ENCODE results near the gene PPP1R36.
"Not testable (repeated sequence)": the region's sequence is repeated elsewhere in the genome, so short reads cannot be mapped to it uniquely, and the experiment has no call there.

Gene PPP1R36

DNA sequence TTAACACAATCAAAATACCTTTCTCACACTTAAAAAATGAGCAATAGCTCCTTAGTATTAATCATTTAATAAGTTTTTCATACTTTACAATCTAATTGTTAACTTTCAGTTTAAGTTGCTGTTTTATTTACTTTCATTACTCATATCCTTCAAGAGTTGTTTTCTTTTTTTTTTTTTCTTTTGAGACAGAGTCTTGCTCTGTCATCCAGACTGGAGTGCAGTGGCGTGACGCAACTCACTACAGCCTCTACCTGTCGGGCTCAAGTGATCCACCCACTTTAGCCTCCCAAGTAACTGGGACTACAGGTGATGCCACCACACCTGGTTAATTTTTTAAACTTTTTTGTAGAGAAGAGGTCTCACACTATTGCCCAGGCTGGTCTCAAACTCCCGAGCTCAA, 29.1 kb upstream of the PPP1R36 start:
- ATAC-seq = peak; percentile 74 to 78

DNA sequence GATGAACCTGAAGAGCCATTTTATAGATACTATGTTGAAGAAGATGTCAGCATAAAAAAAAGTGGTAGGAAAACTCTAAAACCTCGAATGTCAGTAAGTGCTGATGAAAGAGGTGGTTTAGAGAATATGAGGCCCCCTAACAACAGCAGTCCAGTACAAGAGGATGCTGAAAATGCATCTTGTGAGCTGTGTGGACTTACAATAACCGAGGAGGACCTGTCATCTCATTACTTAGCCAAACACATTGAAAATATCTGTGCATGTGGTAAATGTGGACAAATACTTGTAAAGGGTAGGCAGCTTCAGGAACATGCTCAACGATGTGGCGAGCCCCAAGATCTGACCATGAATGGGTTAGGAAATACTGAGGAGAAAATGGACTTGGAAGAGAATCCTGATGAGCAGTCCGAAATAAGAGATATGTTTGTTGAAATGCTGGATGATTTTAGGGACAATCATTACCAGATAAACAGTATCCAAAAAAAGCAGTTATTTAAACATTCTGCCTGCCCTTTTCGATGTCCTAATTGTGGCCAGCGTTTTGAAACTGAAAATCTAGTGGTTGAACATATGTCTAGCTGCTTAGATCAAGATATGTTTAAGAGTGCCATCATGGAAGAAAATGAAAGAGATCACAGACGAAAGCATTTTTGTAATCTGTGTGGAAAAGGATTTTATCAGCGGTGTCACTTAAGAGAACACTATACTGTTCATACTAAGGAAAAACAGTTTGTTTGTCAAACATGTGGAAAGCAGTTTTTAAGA, 27.0 kb upstream of the PPP1R36 start:
- no peak for ATAC-seq

DNA sequence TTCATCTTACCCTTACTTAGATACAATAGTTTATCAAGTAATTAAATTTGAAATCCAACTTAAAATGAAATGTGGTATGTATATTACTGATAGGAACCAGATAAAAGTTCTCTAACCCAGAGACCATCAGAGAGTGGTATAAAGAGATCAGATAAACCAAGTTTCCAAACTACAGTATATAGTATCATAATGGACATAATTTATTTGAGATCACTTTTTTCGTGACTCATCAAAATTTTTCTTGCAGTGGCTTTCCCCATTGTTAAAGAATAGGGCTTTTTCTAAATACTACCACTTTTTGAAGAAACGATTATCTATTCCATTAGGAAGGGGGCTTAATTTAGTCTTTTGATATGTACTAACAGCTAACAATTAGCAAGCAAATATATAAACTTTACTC, 24.4 kb upstream of the PPP1R36 start:
- no peak for ATAC-seq

DNA sequence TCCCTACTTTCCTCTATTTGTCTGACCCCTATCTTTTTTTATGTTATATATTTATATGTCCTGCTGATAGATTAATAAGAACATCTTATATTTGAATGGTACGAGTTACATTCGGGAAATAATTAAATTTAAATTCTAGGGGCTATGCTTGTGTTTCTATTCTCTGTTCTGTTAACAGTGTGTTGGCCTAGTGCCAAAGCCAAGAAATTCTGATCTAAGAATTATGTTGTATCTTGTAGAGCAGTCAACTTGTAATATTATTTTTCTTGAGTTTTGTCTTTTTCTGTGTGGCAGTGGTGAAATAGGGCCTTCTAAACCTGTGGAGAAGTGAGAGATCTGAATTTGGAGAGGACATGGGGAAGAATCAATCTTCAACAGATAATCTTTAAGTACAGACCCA, 18.2 kb upstream of the PPP1R36 start:
- no peak for ATAC-seq

DNA sequence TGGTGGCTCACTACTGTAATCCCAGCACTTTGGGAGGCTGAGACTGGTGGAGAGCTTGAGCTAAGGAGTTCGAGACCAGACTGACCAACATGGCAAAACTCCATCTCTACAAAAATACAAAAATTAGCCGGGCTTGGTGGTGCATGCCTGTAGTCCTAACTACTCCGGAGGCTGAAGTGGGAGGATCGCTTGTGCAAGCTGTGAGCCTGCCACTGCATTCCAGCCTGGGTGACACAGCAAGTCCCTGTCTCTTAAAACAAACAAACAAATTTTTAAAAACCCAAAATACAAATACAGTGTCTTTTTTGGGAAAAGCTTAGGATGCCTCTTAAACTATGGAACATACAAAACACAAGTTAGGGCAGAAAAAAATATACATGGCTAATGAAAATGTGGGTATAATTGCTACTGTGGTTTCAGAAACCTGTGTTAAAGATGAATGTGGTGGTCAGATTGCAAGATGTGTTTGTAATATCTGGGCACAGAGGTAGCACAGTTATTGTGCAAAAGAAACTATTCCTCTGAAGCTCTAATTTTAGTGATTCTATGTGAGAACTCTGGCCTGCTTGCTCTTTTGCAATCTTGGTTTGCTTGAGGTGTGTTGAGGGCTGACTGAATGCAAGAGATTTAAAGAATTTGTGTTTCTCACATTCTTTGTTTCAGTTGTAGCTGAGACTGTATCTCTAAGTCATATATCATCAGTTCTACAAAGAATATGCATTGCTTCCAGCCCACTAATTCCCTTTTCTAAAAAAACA, 13.1 kb upstream of the PPP1R36 start:
- ATAC-seq = no peak

DNA sequence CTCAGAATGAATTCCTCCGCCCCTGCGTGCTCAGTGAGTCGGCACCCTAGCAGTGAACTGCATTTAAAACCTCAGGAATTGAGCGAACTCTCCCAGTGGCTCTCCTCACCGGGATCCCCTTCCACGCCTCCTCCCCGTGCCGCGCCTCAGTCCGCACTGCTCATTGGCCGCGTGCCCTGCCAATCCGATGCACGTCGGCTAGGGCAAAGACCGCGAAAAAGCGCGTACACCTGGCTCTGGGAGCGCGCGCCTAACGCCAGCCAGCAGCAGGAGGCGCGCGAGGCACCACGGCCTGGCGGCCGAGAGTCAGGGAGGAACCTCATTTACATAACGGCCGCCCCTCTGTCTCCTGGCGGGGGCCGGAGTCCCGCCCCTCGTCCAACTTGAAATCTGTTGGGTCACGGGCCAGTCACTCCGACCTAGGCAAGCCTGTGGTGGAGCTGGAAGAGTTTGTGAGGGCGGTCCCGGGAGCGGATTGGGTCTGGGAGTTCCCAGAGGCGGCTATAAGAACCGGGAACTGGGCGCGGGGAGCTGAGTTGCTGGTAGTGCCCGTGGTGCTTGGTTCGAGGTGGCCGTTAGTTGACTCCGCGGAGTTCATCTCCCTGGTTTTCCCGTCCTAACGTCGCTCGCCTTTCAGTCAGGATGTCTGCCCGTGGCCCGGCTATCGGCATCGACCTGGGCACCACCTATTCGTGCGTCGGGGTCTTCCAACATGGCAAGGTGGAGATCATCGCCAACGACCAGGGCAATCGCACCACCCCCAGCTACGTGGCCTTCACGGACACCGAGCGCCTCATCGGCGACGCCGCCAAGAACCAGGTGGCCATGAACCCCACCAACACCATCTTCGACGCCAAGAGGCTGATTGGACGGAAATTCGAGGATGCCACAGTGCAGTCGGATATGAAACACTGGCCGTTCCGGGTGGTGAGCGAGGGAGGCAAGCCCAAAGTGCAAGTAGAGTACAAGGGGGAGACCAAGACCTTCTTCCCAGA, 9.3 kb upstream of the PPP1R36 start, which contains the start of gene HSPA2:
HSPA2 (plus strand) TSS at position 534 of the 995 bp plus-strand sequence; CDS start at position 643, 109 bp downstream.
- ATAC-seq = peak; percentile 94 to 96

DNA sequence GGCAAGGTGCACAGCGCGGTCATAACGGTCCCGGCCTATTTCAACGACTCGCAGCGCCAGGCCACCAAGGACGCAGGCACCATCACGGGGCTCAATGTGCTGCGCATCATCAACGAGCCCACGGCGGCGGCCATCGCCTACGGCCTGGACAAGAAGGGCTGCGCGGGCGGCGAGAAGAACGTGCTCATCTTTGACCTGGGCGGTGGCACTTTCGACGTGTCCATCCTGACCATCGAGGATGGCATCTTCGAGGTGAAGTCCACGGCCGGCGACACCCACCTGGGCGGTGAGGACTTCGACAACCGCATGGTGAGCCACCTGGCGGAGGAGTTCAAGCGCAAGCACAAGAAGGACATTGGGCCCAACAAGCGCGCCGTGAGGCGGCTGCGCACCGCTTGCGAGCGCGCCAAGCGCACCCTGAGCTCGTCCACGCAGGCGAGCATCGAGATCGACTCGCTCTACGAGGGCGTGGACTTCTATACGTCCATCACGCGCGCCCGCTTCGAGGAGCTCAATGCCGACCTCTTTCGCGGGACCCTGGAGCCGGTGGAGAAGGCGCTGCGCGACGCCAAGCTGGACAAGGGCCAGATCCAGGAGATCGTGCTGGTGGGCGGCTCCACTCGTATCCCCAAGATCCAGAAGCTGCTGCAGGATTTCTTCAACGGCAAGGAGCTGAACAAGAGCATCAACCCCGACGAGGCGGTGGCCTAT, 8.3 kb upstream of the PPP1R36 start:
- ATAC-seq = no peak

DNA sequence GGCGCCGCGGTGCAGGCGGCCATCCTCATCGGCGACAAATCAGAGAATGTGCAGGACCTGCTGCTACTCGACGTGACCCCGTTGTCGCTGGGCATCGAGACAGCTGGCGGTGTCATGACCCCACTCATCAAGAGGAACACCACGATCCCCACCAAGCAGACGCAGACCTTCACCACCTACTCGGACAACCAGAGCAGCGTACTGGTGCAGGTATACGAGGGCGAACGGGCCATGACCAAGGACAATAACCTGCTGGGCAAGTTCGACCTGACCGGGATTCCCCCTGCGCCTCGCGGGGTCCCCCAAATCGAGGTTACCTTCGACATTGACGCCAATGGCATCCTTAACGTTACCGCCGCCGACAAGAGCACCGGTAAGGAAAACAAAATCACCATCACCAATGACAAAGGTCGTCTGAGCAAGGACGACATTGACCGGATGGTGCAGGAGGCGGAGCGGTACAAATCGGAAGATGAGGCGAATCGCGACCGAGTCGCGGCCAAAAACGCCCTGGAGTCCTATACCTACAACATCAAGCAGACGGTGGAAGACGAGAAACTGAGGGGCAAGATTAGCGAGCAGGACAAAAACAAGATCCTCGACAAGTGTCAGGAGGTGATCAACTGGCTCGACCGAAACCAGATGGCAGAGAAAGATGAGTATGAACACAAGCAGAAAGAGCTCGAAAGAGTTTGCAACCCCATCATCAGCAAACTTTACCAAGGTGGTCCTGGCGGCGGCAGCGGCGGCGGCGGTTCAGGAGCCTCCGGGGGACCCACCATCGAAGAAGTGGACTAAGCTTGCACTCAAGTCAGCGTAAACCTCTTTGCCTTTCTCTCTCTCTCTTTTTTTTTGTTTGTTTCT, 7.6 kb upstream of the PPP1R36 start:
- ATAC-seq = no peak

DNA sequence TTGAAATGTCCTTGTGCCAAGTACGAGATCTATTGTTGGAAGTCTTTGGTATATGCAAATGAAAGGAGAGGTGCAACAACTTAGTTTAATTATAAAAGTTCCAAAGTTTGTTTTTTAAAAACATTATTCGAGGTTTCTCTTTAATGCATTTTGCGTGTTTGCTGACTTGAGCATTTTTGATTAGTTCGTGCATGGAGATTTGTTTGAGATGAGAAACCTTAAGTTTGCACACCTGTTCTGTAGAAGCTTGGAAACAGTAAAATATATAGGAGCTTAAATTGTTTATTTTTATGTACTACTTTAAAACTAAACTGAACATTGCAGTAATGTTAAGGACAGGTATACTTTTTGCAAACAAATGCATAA, 6.9 kb upstream of the PPP1R36 start:
- no peak for ATAC-seq

DNA sequence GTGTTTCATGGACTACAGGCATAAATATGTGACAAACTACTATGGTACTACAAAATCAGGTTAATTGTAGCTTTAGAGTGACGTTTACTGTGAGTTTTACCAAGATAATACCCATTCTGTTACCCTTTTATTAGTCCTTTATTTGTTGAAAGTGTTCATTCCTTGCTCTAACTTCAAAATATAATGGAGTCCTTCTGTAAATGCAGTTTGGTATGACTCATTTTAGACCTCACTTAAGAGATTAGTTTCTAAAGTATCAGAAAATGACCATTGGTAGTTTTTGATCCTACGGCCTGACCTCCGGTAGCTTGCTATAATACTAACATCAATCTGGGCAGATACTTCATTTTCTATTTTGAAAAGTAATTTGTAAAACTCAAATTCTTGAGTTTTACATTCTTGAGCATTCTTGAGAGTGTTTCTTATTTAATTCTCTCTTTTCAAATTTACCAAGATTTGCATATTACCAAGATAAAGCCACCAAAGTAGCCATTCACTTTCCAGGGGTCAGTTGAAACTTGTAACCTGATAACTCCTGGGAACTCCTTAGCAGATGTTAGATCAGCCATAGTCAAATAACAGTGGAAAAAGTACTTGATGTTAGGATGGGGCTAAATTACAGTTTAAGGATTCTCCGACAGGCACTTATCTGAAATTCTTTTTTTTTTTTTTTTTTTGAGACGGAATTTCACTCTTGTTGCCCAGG, 5.0 kb upstream of the PPP1R36 start:
- no peak for ATAC-seq

DNA sequence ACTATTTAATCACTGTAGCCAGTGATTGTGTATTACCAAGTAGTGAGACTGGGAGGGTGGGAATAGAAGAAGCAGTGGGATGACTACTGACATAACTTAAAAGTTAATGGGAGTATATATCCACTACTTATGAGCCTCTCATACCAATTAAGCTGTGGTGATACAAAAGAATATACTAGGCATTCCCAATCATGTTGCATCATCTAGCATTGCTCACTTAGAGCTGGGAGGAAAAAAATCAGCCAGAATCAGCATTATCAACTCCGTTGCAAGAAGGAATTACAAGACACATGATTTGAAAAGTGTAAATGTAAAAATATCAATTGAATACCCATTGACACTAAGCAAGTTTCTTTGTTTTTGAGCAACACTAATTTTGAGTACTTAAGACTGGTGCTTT, 745 bp upstream of the PPP1R36 start:
- no peak for ATAC-seq

DNA sequence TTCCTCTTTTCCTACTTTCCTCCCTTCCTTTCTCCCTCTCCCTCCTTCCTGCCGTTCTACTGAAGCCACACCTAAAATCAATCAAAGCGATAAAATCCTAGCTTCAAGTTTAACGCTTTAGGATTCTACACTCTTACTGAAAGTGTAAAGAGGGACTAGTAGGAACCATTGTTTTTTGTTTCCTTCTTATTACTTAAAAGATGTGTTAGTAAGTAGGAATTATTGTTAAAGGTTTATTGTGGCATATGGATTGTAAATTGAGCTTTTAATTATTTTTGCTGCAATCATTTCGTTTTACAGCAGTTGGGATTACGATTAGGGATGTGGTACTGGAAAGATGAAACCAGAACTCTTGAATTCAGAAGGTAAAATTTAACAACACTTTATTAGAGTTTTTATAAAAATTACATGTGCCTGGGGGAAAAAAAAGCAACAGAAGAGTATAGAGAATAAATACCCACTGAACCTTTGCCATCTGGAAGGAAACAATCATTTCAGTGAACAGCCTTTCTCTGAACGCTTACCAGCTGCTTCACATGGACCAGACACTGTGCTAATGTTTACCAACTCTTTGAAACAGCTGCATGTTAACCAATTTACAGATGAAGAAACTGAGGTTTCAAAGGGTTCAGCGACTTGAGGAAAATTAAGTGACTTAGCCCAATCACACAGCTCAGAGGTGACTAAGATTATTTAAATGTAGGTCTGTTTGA, 1.0 kb downstream of the PPP1R36 start:
- no peak for ATAC-seq

DNA sequence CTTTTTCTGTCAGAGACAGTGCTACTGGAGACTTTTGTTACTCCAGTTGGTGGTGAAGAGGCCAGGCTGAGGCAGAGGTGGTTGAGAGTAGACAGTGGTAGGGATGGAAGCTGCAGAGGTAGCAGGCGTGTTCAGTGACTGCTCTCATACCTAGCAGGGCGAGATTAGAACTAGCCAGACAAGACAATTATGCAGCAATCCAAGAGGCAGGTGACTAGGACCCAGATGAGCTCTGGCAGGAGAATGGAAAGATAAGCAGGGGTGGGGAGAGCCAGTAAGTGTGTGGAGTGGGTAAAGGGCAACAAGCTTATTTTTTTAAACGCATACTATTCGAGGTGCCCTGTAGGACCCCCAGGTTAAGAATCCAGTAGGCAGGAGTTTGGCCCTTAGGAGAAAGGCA, 4.8 kb downstream of the PPP1R36 start:
- ATAC-seq = no peak

DNA sequence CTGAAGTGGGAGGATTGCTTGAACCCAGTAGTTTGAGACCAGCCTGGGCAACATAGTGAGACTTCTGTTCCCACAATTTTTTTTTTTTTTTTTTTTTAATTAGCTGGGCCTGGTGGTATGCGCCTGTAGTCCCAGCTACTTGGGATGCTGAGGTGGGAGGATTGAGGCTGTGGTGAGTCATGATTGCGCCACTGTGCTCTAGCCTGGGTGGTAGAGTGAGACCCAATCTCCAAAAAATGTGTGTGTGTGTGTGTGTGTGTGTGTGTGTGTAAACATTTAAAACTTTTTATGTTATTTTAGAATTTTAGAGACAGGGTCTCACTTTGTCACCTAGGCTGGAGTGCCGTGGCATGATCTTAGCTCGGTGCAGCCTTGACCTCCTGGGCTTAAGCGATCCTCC, 6.8 kb downstream of the PPP1R36 start:
- ATAC-seq = no peak

DNA sequence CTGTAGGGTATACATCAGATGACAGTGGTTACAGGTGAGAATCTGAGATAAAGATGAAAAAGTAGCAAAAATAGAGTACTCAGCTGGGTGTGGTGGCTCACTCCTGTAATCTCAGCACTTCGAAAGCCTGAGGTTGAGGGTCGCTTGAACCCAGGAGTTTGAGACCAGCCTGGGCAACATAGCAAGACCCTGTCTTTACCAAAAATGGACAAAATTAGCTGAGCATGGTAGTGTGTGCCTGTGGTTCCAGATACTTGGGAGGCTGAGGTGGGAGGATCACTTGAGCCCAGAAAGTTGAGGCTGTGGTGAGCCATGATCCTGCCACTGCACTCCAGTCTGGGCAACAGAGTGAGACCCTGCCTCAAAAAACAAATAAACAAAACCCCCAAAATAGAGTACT, 8.5 kb downstream of the PPP1R36 start:
- not testable (repeated sequence) for ATAC-seq

DNA sequence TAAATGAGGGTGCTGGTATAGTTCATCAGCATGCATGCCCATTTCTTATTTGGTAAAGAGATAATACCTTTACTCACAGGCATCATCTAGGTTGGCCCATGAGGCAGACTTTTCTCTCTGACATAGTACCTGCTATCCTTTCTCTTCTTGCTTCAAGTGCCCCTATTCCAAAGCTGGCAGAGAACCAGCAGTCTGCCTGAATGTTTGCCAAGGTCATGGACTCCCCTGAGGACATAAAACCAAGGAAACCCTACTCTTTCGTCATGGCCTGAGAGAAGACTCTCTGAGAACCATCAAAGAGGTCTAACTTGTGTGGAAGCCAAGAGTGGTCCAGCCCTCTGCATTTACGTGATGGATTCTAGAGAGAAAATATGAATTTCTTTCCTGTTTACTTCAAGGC, 11.9 kb downstream of the PPP1R36 start:
- ATAC-seq = no peak

DNA sequence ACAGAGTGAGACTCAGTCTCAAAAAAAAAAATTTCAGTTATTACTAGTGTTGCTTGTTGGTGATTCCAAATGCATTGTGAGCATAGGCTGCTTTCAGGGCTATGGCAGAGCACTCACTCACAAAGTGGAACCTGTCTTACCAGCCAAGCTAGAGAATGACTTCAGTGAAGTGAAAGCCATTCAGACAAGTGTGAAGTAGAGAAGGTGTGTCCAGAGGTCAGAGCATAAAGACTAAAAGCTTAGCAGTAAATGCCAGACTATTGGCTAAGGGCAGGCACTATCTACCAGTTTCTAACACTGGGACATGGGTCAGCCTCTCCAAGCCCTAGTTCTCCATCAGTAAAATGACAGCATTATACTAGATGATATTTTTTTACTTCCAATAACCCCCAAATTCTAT, 12.7 kb downstream of the PPP1R36 start:
- no peak for ATAC-seq

DNA sequence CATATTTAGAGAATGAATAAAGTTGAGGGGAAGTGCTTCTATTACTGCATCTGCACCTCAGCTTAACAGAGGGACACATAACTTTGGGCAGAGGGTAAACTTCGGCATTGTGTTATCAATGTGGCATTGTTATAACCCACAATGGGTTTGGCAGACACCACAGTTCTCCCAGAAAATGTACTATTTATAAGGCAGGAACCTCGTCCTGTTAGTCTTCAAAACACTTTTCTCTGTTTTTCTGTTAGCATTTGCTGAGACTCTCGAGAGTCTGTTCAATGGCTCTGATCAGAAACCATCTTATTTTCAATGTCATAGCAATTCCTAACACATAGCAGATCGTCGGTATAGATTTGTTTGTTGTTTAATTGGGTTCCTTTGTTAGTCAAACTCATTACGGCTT, 13.9 kb downstream of the PPP1R36 start:
- no peak for ATAC-seq

DNA sequence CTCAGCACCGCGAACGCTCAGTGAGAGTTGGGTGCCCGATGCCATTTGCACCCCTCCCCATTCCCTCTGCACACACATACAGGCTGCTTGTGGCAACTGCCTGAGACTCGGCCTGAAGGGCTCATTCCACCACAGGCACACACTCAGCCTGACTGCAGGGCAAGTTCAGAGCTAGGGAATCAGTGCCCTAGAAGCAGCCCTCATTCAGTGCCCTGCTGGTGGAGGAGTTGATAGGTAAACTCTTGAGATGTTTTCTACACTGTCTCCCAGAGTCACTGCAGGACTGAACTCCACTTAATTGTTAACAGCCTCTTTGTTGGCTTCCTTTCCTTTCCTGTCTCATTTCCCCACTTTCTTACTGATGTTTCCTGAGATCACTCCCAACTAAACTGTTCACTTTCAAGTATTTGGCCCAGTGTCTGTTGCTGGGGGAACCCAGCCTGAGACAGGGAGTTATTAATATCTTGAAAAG, 16.9 kb downstream of the PPP1R36 start:
- no peak for ATAC-seq

DNA sequence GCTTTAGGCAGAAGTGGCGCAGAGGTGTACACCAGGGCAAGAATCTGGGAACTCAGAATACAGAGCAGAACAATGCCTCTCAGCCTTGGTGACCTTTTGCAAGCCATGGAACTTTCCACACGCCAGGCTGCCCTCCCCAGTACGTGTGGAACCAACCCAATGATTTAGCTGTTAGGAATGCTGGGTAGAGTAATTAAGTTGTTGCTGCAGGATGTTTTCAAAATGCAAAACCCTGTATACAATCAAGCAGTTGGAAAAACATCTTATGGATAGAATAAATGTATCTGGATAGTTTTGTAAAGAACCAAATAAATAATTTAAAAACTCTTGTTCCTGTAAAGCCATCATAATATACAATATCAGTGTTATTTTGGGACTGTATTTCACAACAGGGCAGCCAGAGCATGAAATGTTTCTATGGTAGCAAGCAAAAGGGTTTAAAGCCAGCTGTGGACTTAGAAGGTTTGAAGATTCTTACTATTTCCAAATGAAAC, 19.4 kb downstream of the PPP1R36 start:
- ATAC-seq = no peak

All from activated CD4-positive, CD25-positive, alpha-beta regulatory T cell treated with anti-CD3 and anti-CD28 coated beads, Interleukin-2, amount 50 U/mL, for 24 hours (primary cell).